ENCODE data around the gene PRDM16.

GRCh38 chr1:3176028-3176427, 107.0 kb downstream of the PRDM16 start:
- TF ChIP-seq CTCF (conservative IDR thresholded peaks at IDR 0.05; ENCODE audit: low read length) (no peak), EZH2phosphoT487 (IDR thresholded peaks at IDR 0.05; ENCODE audit: borderline replicate concordance, low read depth, low read length) (no peak)
